ENCODE results near the gene RGL1.

Gene RGL1

GRCh38 chr1:183931646-183932271 is 126.8 kb downstream of the RGL1 start:
- H3K27ac ChIP-seq: no peak overlapping the region
- H3K9me3 ChIP-seq: no peaks in the 10 kb centered on the region
- no peaks in the 10 kb centered on the region for H3K36me3 ChIP-seq
- no peak for TF ChIP-seq CTCF (IDR thresholded peaks at IDR 0.05)
- no peak overlapping the region for H3K4me3 ChIP-seq (ENCODE audit: low read depth in 1 of 2, low read length in 1 of 2)
- no peaks in the 10 kb centered on the region for H3K4me1 ChIP-seq (ENCODE audit: control insufficient read depth in 1 of 2, insufficient read depth in 1 of 2, low read depth in 1 of 2, low read length in 1 of 2)
- no peaks in the 10 kb centered on the region for H3K27me3 ChIP-seq

GRCh38 chr1:183932412-183932811 is 127.5 kb downstream of the RGL1 start:
- Histone ChIP-seq H3K9me3 (no peaks in the 10 kb centered on the region), H3K27ac (no peak overlapping the region), H3K36me3 (no peaks in the 10 kb centered on the region), H3K27me3 (no peaks in the 10 kb centered on the region), H3K4me1 (ENCODE audit: control insufficient read depth in 1 of 2, insufficient read depth in 1 of 2, low read depth in 1 of 2, low read length in 1 of 2) (no peaks in the 10 kb centered on the region), H3K4me3 (ENCODE audit: low read depth in 1 of 2, low read length in 1 of 2) (no peak overlapping the region)
- no peak for TF ChIP-seq CTCF (IDR thresholded peaks at IDR 0.05)

DNA sequence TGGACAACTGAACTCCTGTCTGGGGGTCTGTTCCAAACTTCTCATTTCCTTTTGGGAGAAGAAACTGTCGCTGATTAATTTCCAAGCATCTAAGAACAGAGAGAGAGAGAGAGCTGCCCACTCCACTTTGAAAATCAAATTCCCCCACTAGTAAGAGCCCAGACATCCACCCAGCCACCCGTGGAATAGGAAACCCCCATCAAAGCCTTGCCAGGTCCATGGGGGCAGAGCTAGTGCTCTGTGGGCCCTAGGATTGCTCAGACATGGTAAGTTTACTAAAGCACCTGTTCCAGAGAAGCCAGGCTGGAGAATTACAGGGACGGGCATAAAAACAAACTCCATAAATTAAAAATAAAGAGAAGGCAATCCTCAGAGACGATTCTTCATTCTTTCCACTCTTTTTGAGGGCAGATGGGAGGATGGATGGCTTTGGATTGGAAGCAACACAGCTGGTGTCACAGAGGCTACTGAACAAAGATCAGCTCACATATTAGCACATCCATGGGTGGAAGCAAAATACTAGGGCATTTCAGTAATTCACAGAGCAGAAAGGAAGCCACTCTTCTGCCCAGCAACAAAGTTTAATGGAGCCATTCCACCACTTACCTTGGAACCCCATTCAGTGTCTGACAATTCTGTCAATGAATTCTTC is 128.7 kb downstream of the RGL1 start:
- H3K4me3 ChIP-seq (ENCODE audit: low read depth in 1 of 2, low read length in 1 of 2): no peak overlapping the region
- H3K9me3 ChIP-seq: no peaks in the 10 kb centered on the region
- no peaks in the 10 kb centered on the region for H3K27me3 ChIP-seq
- no peaks in the 10 kb centered on the region for H3K4me1 ChIP-seq (ENCODE audit: control insufficient read depth in 1 of 2, insufficient read depth in 1 of 2, low read depth in 1 of 2, low read length in 1 of 2)
- no peaks in the 10 kb centered on the region for H3K36me3 ChIP-seq
- no peak overlapping the region for H3K27ac ChIP-seq
- no peak for TF ChIP-seq CTCF (IDR thresholded peaks at IDR 0.05)

DNA sequence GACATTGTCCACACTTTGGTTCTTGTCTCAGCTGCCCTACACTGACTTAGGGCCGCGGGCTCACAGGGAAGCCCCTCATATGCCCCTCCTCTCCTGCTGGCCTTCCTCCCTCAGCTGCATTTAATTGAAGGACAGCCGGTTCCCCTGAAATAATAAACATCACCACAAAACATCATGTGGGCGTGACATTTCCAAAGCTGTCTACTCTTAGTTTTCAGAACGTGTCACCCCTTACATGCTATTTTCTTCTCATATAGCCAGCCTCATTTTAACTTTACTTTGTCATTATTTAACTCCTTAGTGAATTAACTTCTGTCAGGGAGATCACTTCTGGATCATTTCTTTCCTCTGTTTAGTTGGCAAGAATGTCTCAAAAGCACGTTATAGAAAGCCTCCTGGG is 129.4 kb downstream of the RGL1 start:
- no peak overlapping the region for H3K27ac ChIP-seq
- H3K4me1 ChIP-seq (ENCODE audit: control insufficient read depth in 1 of 2, insufficient read depth in 1 of 2, low read depth in 1 of 2, low read length in 1 of 2): no peaks in the 10 kb centered on the region
- no peak overlapping the region for H3K4me3 ChIP-seq (ENCODE audit: low read depth in 1 of 2, low read length in 1 of 2)
- no peak for TF ChIP-seq CTCF (IDR thresholded peaks at IDR 0.05)
- no peaks in the 10 kb centered on the region for H3K9me3 ChIP-seq
- H3K36me3 ChIP-seq: no peaks in the 10 kb centered on the region
- H3K27me3 ChIP-seq: no peaks in the 10 kb centered on the region

DNA sequence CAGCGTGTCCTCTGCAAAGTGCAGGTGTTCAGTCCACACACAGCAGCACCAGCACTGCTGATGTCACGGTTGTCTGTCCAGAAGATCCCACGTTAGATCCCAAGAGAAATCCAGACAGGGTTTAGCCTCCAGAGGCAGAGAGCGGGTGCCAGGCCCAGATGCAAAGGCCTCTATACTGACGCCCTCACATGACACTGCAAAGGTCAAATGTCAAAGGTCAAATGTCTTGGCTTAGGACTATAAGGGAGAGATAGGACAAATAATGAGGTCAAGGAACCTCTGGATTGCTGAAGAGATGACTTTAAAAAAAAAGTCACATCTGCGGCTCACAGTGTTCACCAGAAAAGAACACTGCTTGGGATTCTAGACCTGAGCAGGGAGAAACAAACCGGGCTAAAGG is 131.1 kb downstream of the RGL1 start:
- H3K27ac ChIP-seq: no peak overlapping the region
- H3K36me3 ChIP-seq: no peaks in the 10 kb centered on the region
- H3K27me3 ChIP-seq: no peaks in the 10 kb centered on the region
- no peaks in the 10 kb centered on the region for H3K9me3 ChIP-seq
- no peak for TF ChIP-seq CTCF (IDR thresholded peaks at IDR 0.05)
- H3K4me1 ChIP-seq (ENCODE audit: control insufficient read depth in 1 of 2, insufficient read depth in 1 of 2, low read depth in 1 of 2, low read length in 1 of 2): no peaks in the 10 kb centered on the region
- no peak overlapping the region for H3K4me3 ChIP-seq (ENCODE audit: low read depth in 1 of 2, low read length in 1 of 2)
